Glomerular visceral epithelial cell (primary cell): ENCODE results near the gene CRKL.
"Not testable (repeated sequence)": the region's sequence is repeated elsewhere in the genome, so short reads cannot be mapped to it uniquely, and the experiment has no call there.

ENCODE experiments used
- DNase-seq: peaks from one replicate; pipeline ENCODE4 v3.0.0-alpha.2; 2016; ENCODE audit errors: extremely low spot score

CRKL gene

GRCh38 chr22:20966883-20967696, 49.9 kb downstream of the CRKL start, which contains the start of gene AIFM3:
Gene AIFM3 (plus strand): TSS chr22:20967255. CDS start chr22:20967945, 690 bp downstream.
- DNase-seq: no peak

DNA sequence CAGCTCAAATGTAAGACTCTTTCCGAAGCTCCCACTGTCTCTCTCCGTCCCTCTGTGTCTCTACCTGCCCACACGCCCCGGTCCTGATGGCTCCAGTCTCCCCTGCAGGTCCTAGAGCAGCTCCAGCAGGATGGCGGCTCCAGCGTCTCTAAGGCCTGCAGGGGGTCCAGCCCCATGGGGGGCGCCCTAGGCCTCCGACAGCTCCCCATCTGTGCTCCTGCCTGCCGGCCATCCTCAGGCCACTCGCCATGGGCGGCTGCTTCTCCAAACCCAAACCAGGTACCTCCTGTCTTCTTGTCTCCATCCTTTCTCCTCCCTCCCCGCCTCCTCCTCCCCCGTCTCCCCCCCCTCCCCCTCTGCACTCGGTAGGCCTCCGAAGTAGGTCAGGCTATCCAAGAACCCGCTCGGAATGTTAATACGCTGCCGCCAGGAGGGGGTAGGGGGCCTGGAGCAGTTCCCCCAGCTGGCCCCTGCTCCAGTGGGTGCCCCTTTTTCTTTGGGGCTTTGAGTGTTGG, 50.5 kb downstream of the CRKL start:
- no peak for DNase-seq

DNA sequence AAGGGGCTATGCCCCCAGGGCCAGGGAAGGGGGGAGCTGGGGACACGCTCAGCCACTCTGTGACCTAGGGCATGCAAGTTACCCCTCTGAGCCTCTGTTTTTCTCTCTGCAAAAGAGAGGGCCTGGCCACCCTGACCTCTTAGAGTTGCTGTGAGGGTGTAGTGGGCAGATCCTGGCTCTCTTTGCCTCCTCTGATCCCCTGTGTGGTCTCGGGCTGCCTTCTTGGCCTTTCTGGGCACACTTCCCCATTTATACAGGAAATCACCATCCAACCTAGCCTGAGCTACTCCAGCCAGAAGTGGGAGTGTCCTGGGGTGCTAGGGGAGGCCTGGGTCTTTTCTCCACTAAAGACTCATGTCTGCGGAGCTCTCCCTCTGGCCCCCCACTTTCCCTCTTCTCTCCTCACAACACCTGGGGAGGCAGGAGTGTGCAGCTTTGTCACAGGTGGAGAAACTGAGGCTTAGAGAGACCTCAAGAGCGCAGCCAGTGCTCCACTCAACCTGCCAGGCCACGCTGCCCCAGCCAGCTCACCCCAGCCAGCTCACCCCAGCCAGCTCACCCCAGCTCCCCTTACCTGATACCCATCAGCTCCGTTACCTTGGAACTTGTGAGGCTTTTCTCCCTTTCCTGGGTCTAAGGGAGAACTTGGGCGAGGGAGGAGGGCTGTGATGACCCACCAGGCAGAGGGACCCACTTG, 51.2 kb downstream of the CRKL start:
- DNase-seq: no peak

- no peak for DNase-seq
Observed at GRCh38 chr22:20970939-20971657, 53.9 kb downstream of the CRKL start.

DNA sequence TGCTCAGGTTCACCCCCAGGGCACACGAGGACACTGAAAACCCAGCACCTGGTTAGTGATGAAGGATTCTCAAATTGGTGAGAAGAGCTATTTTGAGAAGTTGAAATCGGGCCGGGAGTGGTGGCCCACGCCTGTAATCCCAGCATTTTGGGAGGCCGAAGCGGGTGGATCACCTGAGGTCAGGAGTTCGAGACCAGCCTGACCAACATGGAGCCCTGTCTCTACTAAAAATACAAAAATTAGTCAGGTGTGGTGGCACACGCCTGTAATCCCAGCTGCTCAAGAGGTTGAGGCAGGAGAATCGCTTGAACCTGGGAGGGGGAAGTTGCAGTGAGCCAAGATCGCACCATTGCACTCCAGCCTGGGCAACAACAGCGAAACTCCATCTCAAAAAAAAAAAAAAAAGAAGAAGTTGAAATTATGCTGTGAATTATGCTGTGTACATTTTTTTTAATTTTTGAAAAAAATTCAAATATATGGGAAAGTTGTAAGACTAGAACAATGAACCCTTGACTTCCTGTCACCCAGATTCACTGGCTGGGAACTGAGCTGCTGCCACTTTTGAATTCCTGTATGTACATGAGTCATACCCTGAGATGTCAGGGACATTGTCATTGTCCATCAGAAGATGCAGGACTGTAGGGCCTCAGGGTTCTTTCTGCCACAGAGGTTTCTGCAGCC, 54.9 kb downstream of the CRKL start:
- DNase-seq: not testable (repeated sequence)

DNA sequence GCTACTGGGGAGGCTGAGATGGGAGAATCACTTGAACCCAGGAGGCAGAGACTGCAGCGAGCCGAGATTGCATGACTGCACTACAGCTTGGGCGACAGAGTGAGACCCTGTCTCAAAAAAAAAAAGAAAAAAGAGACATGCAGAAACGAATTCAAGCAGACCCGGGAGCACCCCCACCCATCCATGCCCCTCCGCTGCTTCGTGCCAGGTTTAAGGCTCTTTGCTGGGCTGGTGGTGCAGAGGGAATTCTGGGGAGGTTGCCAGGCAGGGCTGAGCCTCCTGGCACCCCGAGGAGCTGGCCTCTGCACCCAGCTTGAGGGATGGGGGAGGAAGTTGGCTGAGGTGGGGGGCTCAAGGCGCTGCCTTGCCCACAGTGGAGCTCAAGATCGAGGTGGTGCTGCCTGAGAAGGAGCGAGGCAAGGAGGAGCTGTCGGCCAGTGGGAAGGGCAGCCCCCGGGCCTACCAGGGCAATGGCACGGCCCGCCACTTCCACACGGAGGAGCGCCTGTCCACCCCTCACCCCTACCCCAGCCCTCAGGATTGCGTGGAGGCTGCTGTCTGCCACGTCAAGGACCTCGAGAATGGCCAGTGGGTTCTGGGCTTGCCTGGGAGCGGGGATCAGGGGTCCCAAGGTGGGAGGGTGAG, 55.8 kb downstream of the CRKL start:
- no peak for DNase-seq

- DNase-seq: no peak
Observed at GRCh38 chr22:20973634-20974286, 56.6 kb downstream of the CRKL start.

GRCh38 chr22:20974336-20974955, 57.2 kb downstream of the CRKL start:
- no peak for DNase-seq

- DNase-seq: no peak
Observed at GRCh38 chr22:20975541-20976290, 58.5 kb downstream of the CRKL start.

GRCh38 chr22:20976291-20976877, 59.2 kb downstream of the CRKL start:
- no peak for DNase-seq

GRCh38 chr22:20977019-20977418, 59.8 kb downstream of the CRKL start:
- no peak for DNase-seq

DNA sequence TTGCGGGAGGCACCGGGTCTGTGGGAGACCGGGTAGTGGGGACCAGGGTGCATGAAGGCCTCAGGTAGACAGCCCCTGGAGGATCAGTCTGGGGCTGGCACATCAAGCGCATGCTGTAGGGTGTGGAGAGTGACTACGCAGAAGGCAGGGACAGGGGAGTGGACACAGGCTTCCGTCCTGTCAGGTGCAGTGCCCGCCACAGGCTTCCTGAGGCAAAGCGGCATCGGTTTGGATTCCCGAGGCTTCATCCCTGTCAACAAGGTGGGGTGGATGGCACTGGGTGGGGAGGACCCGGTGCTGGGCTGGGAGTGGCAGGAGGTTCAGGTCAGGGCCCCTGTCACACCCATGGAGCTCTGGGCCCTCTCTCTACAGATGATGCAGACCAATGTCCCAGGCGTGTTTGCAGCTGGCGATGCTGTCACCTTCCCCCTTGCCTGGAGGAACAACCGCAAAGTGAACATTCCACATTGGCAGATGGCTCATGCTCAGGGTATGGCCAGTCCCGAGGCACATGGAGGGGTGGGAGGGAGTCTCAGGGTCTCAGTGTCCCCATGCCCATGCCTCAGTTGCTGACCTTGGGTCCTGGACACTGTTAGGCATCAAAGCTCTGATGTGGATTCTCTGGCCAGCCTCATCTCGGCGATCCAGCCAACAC, 60.4 kb downstream of the CRKL start:
- DNase-seq: no peak

DNA sequence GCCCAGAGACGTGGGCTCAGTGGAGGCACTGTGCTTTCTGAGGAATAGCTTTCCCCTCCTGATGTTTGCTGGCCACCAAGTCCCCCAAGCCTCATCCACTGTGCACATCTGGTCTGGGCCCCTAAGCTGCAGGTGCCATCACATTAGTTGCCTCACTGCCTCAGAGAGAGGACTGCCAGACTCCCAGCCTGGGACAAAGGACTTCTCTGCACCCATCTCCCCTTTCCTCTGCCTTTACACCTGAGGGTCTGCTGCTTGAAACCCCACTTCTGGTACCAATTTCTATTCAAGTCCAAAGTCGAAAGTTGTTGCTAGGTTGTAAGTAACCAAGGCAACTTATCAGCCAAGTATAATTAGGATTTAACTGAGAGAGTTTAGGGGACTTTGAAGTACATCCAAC, 61.2 kb downstream of the CRKL start:
- DNase-seq: no peak

DNA sequence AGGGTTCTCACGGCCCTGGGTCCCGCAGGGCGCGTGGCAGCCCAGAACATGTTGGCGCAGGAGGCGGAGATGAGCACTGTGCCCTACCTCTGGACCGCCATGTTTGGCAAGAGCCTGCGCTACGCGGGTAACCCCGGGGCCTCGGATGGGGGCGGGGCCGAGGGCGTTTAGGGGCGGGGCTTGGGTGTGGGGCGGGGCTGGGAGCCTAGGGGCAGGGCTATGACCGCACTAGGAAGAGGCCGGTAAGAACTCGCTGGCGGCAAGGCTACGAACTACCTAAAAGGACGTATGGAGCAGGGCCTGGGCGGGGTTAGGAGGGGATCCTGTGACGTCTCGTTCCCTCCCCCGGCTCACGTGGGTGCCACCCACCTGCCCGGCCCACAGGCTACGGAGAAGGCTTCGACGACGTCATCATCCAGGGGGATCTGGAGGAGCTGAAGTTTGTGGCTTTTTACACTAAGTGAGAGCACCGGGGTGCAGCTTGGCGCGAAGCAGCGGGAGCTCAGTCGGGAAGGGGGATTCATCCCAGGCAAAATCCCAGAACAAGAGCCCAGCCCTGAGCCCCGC, 62.1 kb downstream of the CRKL start:
- no peak for DNase-seq

- no peak for DNase-seq
Observed at GRCh38 chr22:20979940-20980453, 62.8 kb downstream of the CRKL start.

DNA sequence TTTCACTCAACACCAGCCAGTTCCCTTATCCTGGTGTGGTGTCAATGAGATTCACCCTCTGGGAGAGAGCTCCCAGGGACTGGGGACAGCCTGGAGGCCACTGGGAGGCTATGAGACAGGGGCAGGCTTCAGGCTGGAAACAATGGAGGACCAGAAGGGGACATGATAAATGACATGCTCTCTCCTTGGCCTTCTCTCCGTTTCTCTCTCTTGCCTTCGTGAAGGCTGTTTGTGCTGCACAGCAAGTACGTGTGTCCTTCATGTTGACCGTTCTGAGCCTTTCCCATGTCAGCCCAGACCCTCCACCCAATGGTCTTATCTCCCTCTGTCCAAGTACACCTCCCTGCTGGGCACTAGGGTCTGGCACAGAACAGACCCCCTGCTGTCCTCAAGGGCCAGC, 63.3 kb downstream of the CRKL start:
- DNase-seq: no peak

DNA sequence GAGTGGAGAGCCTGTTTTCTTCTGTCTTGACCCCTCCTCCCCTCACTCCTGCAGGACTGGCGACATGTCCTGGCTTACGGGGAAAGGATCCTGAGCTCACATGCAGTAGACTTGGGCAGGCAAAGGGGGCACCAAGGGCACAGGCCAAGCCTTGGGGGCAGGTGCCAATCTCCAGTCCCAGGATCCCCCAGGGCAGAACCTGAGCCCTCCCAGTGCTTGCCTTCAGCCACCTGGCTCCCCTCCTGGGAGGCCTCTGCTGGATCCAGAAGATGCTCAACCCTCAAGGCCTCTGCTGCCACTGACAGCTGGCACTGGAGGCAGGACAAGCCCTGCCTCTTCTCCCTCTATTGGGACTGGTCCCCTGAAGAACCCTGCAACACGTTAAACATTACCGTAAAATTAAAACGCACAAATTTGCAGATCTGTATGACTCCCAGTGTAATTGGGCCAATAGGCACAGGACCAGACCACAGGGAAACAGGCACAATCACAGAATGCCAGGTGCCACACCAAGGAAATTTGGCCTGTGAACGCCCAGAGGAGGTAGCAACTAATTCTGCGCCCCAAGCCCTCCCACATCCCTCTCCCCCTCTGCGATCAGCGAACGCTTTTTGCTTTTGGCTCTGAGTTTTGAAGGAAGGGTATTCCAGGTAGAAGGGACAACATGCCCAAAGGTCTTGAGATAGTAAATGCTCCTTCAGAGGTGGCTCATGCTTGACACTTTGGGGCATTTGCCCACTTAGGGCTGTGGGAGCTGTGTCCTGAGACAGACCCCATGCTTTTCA, 63.9 kb downstream of the CRKL start:
- DNase-seq: no peak
